Activated effector memory CD4-positive, alpha-beta T cell treated with Interleukin-2 at 50 U/mL for 16 hours (primary cell): ENCODE measurements around the gene SUV39H2.
"Not testable (repeated sequence)": the region's sequence is repeated elsewhere in the genome, so short reads cannot be mapped to it uniquely, and the experiment has no call there.

ENCODE experiments used
- DNase-seq: peaks from one replicate; pipeline ENCODE4 v3.0.0-alpha.2; 2020

The SUV39H2 gene

DNA sequence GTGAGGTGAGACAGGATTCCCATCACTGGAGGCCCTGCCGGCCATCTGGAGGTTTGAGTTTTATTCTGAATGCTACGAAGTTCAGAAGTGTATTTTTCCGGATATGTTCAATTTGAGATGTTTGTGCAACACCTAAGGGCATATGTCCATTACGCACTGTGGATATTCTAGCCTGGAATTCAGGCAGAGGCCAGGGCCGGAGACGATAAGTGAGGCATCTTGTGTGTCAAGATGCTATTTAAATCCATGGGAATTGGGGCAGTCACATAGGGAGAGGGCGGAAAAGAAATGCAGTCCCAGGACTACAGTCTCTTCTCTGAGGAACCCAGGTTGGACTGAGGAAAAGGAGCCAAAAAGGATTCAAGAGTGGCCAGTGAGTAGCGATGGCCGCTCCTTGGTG, 1.9 kb upstream of the SUV39H2 start:
- DNase-seq, result no peak

- peak; percentile 6 for DNase-seq
Measured at GRCh38 chr10:14879124-14879927, 660 bp downstream of the SUV39H2 start.

- DNase-seq, result no peak
Measured at GRCh38 chr10:14879928-14880193, 1.2 kb downstream of the SUV39H2 start.

DNA sequence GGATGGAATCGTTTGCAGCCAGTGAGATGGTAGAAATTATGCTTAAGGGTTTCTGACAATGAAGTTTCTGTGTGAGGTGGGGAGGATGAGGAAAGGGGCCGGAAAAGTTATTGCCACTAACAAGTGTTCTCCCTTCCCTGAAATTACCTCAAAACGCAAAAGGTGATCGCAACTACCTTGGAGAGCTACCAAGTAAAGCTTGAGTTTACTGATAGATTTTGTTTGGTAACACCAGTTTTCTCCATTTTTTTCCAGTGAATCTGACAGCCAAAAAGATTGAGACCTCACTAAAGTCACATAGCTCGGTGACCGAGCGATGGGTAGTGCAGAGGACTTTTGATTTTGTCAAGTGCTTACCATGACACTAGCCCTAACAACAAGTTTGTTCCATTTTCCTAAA, 1.6 kb downstream of the SUV39H2 start:
- DNase-seq, result no peak

DNA sequence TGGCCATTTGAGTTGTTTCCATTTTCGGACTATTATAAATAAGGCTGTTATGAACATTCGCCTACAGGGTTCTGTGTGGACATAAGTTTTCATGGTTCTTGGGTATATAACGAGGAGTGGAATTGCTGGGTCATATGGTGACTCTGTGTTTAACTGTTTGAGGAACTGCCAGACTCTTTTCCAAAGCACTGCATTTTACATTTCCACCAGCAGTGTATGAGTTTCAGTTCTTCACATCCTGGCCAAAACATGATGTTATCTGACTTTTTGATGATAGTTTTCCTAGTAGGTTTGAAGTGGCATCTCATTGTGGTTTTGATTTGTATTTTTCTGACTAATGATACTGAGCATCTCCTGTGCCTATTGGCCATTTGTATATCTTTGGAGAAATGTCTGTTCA, 5.4 kb downstream of the SUV39H2 start:
- DNase-seq, result no peak

DNA sequence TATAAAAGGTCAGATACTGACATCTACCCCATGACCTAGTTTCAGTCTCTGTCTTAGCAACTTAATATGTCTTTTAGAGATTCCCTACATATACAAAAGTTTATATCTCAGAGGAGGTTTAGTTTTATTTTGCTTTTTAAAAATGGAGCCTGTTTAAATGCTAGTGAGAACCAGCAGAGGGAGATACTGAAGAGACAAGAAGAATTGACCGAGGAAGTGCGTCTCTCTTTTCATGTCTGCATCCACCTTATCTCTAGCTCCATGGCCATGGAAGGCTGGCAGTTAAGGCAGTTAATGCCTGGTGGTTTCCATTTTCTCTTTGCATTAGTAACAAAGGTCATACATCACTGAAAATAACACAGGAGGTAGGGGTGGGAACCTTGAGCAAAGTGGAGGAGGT, 10.7 kb downstream of the SUV39H2 start:
- no peak for DNase-seq

DNA sequence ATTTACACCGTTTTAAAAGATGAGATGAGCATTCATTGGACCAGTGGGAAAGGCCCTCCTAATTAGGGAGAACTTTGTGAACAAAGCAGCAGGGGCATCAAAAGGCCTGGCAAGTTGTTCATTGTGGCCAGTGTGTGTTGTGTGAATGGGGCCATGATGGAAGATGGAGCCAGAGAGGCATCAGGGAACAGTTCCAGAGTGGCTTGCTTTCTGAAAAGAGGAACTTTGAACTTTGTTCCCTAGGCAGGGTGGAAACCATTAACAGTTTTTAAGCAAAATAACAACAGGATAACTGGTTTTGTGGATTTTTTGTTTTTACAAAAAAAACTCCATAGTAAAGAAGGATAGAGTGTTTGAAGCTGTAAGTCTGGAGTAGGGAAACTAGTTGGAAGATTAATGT, 12.5 kb downstream of the SUV39H2 start:
- no peak for DNase-seq

GRCh38 chr10:14904316-14904732, 25.7 kb downstream of the SUV39H2 start:
- DNase-seq, result no peak

DNA sequence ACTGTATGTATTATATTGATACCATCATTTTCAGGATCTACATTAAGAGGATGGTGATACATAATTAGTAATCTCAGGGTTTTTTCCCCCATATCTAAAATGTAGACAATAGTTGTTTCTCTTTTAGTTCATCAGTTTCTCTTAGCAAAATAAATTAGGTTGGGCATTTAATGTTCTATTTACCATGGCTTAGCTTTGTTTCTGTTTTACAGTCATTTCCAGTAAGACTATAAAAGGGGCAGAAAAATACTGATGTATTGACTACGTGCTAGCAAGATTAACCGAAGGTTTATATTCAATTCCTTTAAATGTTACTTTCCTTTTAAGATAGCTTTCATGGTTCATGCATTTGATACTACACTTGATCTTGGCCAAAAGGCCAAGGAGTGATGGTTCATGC, 26.2 kb downstream of the SUV39H2 start:
- DNase-seq, result no peak

DNA sequence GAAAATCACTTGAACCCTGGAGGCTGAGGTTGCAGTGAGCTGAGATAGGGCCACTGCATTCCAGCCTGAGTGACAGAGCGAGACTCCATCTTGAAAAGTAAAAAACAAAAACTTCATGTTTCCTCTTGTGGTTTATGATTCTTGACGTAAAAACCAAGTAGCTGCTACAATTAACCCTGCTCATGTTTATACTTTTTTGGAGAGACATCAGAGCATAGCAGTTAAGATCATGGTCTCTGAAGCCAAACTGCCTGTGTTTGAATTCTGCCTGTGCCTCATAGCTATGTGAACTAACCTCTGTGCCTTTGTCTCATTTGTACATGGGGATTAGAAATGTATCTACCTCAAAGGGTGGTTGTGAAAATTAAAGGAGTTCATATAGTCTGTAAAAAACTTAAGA, 27.2 kb downstream of the SUV39H2 start:
- no peak for DNase-seq

DNA sequence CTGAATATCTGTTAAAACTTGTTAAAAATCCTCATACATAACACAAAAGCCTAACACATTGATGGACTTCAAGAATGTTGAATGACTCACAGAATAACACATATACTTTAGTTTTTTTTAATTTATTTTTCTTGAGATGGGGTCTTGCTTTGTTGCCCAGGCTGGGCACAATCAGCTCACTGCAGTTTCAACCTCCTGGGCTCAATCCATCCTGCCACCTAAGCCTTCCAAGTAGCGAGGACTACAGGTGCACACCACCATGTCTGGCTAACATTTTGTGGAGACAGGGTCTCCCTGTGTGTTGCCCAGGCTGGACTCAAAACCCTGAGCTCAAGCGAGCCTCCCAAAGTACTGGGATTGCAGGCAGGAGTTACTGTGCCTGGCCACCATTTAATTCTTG, 28.1 kb downstream of the SUV39H2 start:
- no peak for DNase-seq

- not testable (repeated sequence) for DNase-seq
Measured at GRCh38 chr10:14907591-14907990, 28.9 kb downstream of the SUV39H2 start.

DNA sequence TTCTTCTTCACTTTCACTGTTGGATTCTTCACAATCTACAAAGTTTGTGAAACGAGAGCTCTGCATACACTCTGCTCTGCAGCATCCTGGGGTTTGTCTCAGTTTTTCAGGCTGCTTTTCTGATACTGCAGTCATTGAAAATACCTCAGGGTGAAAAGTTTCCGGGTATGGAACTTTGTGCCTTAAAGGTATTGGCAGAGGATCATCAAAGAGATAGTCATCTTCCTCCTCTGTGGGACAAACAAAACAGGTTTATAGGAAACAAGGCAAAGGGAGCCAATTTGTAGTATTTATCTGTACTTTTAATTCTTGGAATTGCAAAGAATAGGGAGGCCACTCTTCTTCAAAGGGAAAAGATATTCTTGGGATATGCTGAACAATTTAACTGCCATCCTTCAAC, 30.4 kb downstream of the SUV39H2 start:
- DNase-seq, result no peak

- DNase-seq, result no peak
Measured at GRCh38 chr10:14910953-14911352, 32.3 kb downstream of the SUV39H2 start.

GRCh38 chr10:14911801-14912200, 33.1 kb downstream of the SUV39H2 start:
- no peak for DNase-seq

GRCh38 chr10:14916600-14916999, 37.9 kb downstream of the SUV39H2 start:
- DNase-seq, result no peak

DNA sequence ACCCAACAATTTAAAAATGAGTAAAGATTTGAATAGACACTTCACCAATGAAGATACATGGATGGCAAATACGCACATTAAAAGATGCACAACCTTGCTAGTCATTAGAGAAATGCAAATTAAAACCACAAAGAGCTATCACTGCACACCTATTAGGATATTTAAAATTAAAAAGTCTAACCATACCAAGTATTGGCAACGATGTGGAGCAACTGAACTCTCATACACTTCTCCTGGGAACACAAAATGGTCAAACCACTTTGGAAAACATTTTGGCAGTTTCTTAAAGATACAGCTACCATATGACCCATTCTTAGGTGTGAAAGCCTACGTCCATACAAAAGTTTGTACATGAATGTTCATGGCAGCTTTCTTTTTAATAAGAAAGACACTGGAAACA, 39.2 kb downstream of the SUV39H2 start:
- no peak for DNase-seq

DNA sequence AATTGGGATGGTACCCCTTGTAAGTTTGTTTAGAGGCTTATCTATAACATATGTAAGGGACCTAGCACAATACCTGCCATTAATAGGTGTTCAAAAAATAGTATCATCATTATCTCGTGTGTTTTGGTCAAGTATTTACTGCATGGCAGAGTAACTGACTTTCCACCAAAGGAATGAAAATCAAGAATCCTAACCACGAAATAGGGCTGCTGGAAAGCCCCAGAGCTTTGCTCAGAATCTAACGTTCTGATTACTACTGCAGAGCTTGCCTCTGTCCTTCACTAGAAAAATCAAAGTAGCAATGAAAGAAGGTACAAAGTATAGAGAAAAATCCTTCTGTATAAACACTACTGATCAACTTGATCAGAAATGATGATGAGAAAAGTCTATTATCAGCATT, 40.3 kb downstream of the SUV39H2 start:
- DNase-seq, result no peak

DNA sequence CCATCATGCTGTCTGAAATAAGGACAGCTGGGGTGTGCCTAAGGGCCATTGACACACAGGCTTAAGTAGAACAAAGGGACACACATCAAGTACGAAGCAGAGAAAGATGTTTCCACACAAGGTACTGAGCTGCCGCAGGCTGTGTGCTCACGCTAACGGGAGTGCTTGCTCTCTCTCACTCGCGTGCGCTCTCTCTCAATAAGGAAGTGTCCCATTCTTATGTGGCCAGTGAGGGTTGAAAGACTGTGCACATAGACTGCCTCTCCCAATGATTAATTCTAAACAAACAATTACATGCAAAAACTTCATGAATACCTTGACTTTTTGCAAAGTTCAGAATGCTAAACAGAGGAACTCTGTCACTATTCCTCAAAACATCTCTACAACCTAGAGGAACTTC, 45.3 kb downstream of the SUV39H2 start:
- no peak for DNase-seq

GRCh38 chr10:14925268-14925667, 46.6 kb downstream of the SUV39H2 start:
- DNase-seq, result no peak

DNA sequence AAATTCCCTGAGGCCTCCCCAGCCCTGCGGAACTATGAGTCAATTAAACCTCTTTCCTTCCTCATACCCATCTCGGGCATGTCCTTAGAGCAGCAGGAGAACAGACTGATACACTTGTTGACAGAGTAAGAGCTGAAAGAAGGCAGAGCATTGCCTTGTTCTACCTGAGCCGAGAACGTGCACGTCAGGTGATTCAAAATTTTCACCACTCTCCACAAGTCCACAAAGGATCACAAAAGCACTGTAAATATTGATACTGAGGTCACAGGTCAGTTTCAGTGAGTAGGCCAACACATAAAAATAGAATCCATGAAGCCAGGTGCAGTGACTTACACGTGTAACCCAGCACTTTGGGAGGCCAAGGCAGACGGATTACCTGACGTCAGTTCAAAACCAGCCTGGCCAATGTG, 47.4 kb downstream of the SUV39H2 start:
- DNase-seq, result no peak

DNA sequence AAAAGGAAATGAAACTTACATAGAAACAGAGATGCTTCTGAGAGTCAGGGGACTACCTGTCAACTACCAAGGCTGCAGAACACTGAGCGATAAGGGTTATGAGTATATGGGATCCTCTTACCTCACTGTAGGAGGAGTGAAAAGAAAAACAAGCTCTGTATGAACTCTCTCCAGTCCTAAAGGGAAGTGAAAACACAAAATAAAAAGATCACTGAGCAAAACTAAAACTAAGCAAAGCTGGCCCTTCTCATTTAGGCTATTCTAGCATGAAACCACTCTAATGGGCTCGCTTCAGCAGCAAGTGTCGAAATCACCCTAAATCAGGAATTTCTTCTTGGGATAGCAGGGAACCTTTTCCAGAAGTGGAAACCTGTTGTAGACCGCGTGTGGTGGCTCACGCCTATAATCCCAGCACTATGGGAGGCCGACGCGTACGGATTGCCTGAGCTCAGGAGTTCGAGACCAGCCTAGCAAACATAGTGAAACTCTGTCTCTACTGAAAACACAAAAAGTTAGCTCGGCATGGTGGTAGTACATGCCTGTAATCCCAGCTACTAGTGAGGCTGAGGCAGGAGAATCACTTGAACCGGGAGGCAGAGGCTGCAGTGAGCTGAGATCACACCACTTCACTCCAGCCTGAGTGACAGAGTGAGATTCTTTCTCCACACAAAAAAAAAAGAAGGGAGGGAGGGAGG, 48.2 kb downstream of the SUV39H2 start:
- DNase-seq, result no peak

- DNase-seq, result no peak
Measured at GRCh38 chr10:14930610-14931009, 51.9 kb downstream of the SUV39H2 start.

GRCh38 chr10:14936584-14936983, 57.9 kb downstream of the SUV39H2 start:
- DNase-seq, result no peak

- not testable (repeated sequence) for DNase-seq
Measured at GRCh38 chr10:14938971-14939370, 60.3 kb downstream of the SUV39H2 start.
